Transverse colon (tissue), 4 donors: ENCODE measurements around the gene AHCYL1. TPM values are rescaled to one million over a fixed set of nuclear protein-coding genes. Genes with fewer than 3 reads are reported as not detected.

Experiments used
- DNase-seq: peaks from one replicate; pipeline ENCODE4 v3.0.0-alpha.2; 2019
- H3K27ac ChIP-seq, 4 donors: fragments of 200-600 bp; sonication (generic); 2 replicates each; pipeline ENCODE4 v1.5.1; 2016 to 2018; ENCODE audit warnings: inconsistent platforms in 4 of 4
- H3K27me3 ChIP-seq: fragments of 200-600 bp; sonication (generic); 2 replicates; pipeline ENCODE4 v1.5.1; 2017; ENCODE audit warnings: inconsistent platforms
- H3K36me3 ChIP-seq, 4 donors: fragments of 200-600 bp; sonication (generic); 2 replicates each; pipeline ENCODE4 v1.5.1; 2017 to 2019; ENCODE audit warnings: inconsistent platforms in 4 of 4
- H3K4me1 ChIP-seq, 4 donors: fragments of 200-600 bp; sonication (generic); 2 replicates each; pipeline ENCODE4 v1.5.1; 2017 to 2020; ENCODE audit warnings: inconsistent platforms in 4 of 4
- H3K4me3 ChIP-seq, 4 donors: fragments of 200-600 bp; sonication (generic); 1 replicate in 1 of 4; 2 replicates in 3 of 4; pipeline versions ENCODE4 v1.5.1 to v1.6.1; 2017 to 2019; ENCODE audit warnings: inconsistent platforms in 4 of 4
- H3K9me3 ChIP-seq, 2 donors: fragments of 200-600 bp; sonication (generic); 2 replicates each; pipeline ENCODE4 v1.5.1; 2017 to 2019; ENCODE audit warnings: inconsistent platforms in 2 of 2
- EP300 ChIP-seq: sonication (generic); formaldehyde crosslinking; IDR thresholded peaks from one replicate; pipeline ENCODE4 v1.6.1; 2017; ENCODE audit warnings: antibody characterized with exemption, low read depth
- POLR2A ChIP-seq: fragments of 450-650 bp; IDR thresholded peaks from one replicate; pipeline ENCODE4 v1.6.1; 2016; ENCODE audit warnings: antibody characterized with exemption, mild to moderate bottlenecking, moderate library complexity
- POLR2AphosphoS5 ChIP-seq, 3 donors: sonication (generic); formaldehyde crosslinking; IDR thresholded peaks; one replicate each; pipeline ENCODE4 v1.6.1; 2016; ENCODE audit warnings: antibody characterized with exemption in 3 of 3
- WGBS, 2 donors: methylation state at CpG; one replicate each; pipeline ENCODE4 v1.1.5; 2018; ENCODE audit warnings: low coverage in 1 of 2; 5-methylcytosine and 5-hydroxymethylcytosine counted together
- in situ Hi-C, 4 donors: fragments of 200-750 bp; cut with MboI; loops; one replicate each; pipeline versions ENCODE4 v1.15.0 to v1.15.1; 2017; ENCODE audit warnings: low sequenced_read_pairs in 3 of 4, low pct_ligation_motif_present in 1 of 4, low pct_unique_long_range_greater_than_20kb in 1 of 4
- intact Hi-C: fragments of 100-400 bp; cut with DNase I; formaldehyde crosslinking; loops from one replicate; pipeline ENCODE4 v1.15.1; 2023; ENCODE audit warnings: low total_unique reads
- total RNA-seq, 4 donors: library from RNA; depleted of rRNA; stranded (reverse); fragments of >200 nt; gene quantifications; one replicate each; pipeline ENCODE4 v1.1.0, GENCODE V29; 2016
- TF ChIP-seq, protein P1 (sequence below), 5 experiments: fragments of 200-600 bp in 3 of 5; fragments of 450-650 bp in 2 of 5; sonication (generic) in 3 of 5; IDR thresholded peaks; 1 replicate in 2 of 5; 2 replicates in 3 of 5; pipeline ENCODE4 v1.5.1; 2016 to 2017; ENCODE audit warnings: antibody characterized with exemption in 5 of 5, inconsistent platforms in 3 of 5, mild to moderate bottlenecking in 2 of 5, moderate library complexity in 1 of 5

The AHCYL1 gene
- total RNA-seq, 4 donors from 2014 or later, result 31.8 to 71.5 (median 51.3) TPM

DNA sequence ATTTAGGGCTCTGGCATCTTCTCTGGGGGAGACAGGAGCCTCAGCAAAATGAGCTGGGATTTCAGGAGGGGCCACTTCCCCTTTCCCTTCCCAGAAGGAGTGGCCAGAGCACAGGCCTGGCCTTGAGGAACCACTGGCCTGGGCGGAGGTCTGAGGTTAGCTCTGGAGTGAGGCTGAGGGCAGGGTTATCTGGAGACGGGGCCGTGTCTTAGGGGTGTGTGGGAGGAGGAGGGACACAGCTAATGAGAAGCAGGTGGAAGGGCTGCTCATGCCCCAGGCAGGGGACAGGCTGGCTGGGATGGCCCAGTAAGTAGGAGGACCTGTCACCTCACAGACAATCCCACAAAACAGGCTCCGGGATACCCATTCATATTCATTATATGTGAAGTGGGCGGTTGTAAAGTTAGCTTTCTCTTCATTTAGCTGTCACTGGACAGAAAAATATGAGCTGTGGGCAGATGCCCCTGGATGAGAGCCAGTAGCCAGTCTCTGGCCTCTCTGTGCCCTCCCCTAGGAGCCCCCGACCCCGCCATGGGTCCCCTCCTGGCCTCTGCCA is 73.5 kb downstream of the AHCYL1 start:
- Histone ChIP-seq H3K9me3 (no peaks in the 10 kb centered on the region), H3K27ac (no peak overlapping the region), H3K36me3 (peaks cover 0 to 24% (median 10%) of the 10 kb centered on the region in 4 donors), H3K4me1 (peaks cover 4 to 19% (median 11%) of the 10 kb centered on the region in 4 donors), H3K27me3 (no peaks in the 10 kb centered on the region), H3K4me3 (no peak overlapping the region)
- no peak for DNase-seq
- TF ChIP-seq POLR2AphosphoS5 (IDR thresholded peaks at IDR 0.05) (no peak), EP300 (no peak), POLR2A (no peak)
- TF ChIP-seq, protein P1, sequence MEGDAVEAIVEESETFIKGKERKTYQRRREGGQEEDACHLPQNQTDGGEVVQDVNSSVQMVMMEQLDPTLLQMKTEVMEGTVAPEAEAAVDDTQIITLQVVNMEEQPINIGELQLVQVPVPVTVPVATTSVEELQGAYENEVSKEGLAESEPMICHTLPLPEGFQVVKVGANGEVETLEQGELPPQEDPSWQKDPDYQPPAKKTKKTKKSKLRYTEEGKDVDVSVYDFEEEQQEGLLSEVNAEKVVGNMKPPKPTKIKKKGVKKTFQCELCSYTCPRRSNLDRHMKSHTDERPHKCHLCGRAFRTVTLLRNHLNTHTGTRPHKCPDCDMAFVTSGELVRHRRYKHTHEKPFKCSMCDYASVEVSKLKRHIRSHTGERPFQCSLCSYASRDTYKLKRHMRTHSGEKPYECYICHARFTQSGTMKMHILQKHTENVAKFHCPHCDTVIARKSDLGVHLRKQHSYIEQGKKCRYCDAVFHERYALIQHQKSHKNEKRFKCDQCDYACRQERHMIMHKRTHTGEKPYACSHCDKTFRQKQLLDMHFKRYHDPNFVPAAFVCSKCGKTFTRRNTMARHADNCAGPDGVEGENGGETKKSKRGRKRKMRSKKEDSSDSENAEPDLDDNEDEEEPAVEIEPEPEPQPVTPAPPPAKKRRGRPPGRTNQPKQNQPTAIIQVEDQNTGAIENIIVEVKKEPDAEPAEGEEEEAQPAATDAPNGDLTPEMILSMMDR (IDR thresholded peaks at IDR 0.05), result no peak
- 77 to 80% methylated on average over 6 to 7 of the region's 7 CpGs for WGBS, 2 donors
- in situ Hi-C loops (no loop called here), intact Hi-C loops (no loop called here)

DNA sequence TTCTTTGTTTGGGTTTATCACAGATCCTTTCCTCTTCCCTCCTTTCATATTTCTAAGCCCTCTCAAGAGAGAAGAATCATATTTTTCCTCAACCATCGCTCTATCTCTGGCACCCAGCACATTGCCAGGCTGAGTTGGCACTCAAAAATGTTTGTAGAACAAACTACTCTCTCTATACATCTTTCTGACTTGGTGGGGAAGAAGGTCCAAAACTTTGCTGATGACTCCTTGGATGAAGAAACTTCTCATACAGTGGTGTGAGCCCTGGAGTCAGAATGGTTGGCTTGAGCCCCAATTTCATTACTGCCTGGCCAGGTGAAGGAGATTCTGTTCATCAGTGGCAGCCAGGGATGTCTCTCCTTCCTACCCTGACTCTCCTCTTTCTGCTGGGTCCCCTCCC is 74.0 kb downstream of the AHCYL1 start:
- Histone ChIP-seq H3K27ac (no peak overlapping the region), H3K4me1 (peaks cover 4 to 19% (median 11%) of the 10 kb centered on the region in 4 donors), H3K27me3 (no peaks in the 10 kb centered on the region), H3K36me3 (peaks cover 0 to 22% (median 7%) of the 10 kb centered on the region in 4 donors), H3K4me3 (no peak overlapping the region), H3K9me3 (no peaks in the 10 kb centered on the region)
- in situ Hi-C loops (no loop called here), intact Hi-C loops (no loop called here)
- DNase-seq, result no peak
- TF ChIP-seq, protein P1 (IDR thresholded peaks at IDR 0.05), result no peak
- TF ChIP-seq POLR2A, result no peak
- TF ChIP-seq EP300, result no peak
- no peak for TF ChIP-seq POLR2AphosphoS5 (IDR thresholded peaks at IDR 0.05)
- WGBS, 2 donors, result 86 to 89% methylated on average over 1 of the region's 1 CpG

DNA sequence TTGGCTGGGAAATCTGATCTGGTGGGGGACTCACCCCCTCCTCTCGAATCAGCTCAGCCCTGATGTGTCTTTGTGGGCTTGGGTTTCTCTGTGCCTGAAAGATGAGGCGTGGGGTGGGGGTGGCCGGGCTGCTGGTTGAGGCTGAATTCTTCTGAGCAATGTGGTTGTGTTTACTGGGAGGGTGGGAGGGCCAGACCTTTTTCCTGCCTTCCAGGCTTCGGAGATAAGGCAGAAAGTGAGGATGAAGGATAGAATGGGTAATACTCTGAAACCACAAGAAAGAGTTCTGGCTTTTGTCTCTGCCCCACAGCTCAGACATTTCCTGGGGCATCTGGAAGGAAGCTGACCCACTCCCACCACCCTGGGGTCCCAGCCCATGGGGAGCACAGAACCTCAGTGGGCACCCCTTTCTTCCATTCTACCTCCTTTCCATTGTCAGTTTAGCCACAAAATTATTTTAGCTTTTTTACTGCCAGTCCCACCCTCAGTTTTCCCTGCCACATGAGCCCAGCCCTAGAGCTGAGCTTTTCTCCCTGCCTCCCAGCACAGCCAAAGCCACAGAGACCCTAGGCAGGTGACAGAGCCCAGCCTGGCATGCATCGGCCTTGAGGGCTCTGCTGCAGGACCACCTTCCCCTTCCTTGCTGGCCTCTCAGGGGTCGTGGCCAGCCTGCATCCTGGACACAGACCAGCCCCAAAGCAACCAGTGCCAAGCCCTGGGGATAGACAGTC is 74.7 kb downstream of the AHCYL1 start:
- H3K27me3 ChIP-seq, result no peaks in the 10 kb centered on the region
- TF ChIP-seq POLR2A (no peak), EP300 (no peak), POLR2AphosphoS5 (IDR thresholded peaks at IDR 0.05) (no peak)
- TF ChIP-seq, protein P1 (IDR thresholded peaks at IDR 0.05), result no peak
- 83 to 100% methylated on average over 1 to 6 of the region's 6 CpGs for WGBS, 2 donors
- H3K27ac ChIP-seq, result no peak overlapping the region
- H3K4me1 ChIP-seq, result peaks cover 4 to 19% (median 11%) of the 10 kb centered on the region in 4 donors
- in situ Hi-C loops (no loop called here), intact Hi-C loops (no loop called here)
- no peak for DNase-seq
- no peaks in the 10 kb centered on the region for H3K9me3 ChIP-seq
- H3K36me3 ChIP-seq, result peaks cover 0 to 17% (median 5%) of the 10 kb centered on the region in 4 donors
- no peak overlapping the region for H3K4me3 ChIP-seq

DNA sequence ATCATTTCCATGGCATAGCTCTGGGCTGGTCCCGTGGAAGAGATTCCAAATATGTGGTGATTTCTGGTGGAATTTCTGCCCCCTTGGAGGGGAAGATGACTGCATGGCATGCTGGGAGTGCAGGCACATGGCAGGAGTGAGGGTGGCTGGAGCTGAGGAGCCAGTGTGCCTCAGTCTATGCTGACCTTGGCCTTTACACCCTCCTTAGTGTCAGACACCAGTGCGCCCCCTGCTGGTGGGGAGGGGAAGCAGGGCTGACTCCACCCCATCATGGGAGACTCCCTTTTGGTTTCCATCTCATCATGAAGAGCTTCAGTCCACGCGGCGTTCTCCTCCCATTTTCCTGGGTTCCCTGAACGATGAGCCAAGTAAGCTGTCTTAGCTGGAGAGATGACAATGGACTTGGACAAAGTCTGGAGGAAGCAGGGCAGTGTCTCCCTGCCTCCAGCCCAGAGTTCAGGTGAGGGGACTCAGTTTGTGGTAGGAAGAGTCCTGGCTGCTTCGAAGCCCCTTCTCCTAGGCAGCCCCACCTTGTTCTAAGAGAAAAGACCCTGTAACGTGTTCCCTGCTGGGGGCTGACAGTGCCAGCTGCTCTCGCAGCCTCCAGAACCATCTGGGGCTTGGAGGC is 75.6 kb downstream of the AHCYL1 start:
- Histone ChIP-seq H3K36me3 (peaks cover 0 to 12% (median under 1%) of the 10 kb centered on the region in 4 donors), H3K27ac (no peak overlapping the region)
- WGBS, 2 donors, result 83 to 100% methylated on average over 2 to 8 of the region's 9 CpGs

More for the DNA sequence above, 75.6 kb downstream of the AHCYL1 start:
- no peak overlapping the region for H3K4me3 ChIP-seq
- intact Hi-C loops (no loop called here), in situ Hi-C loops (no loop called here)
- H3K27me3 ChIP-seq, result no peaks in the 10 kb centered on the region
- TF ChIP-seq, protein P1 (IDR thresholded peaks at IDR 0.05), result peak; percentile 57 to 68 (median 63)
- no peak for TF ChIP-seq EP300
- TF ChIP-seq POLR2A, result no peak
- H3K9me3 ChIP-seq, result no peaks in the 10 kb centered on the region
- peak; percentile 59 for DNase-seq
- H3K4me1 ChIP-seq, result peaks cover 4 to 19% (median 11%) of the 10 kb centered on the region in 4 donors
